HG03135 (cell line): ENCODE measurements around the gene NKAIN2.
"Not testable (repeated sequence)": the region's sequence is repeated elsewhere in the genome, so short reads cannot be mapped to it uniquely, and the experiment has no call there.

ENCODE experiments used
- ATAC-seq: cut with Tn5 transposase; IDR thresholded peaks from one replicate; pipeline ENCODE4 v1.9.1; 2021; ENCODE audit warnings: mild to moderate bottlenecking, moderate library complexity; ENCODE audit not compliant: unreplicated experiment

NKAIN2 gene

DNA sequence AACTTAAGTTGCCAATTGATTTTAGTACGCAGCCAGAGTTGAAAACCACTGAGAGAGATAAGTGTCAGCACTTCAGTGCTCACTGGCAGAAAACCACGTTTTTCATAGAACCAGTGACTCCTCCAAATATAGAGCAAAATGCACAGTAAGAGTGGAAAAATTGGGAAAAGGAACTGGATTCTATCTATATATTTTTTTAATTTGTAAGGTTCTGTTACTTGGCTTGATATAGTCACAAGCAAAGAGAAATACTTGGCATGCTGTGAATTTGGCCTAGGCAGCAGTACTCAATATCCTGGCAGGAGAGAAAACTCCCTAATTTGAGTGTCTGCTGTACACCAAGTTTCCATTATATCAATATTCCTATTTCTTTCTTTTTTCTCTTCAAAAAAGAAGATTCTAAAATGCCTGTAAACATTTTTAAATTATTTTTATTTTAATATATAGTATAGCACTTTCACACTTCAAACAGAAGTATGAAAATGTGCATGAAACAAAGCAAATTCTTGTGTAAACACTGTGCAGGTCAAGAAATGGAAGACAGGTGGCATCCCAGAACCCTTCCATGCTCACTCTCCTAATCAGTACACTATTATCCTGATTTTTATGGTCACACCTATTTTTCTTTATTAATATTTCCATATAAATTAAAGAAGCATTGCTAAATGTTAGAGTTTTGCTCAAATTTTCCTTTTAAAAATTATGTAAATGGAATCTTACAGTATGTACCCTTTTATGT is 596.8 kb downstream of the NKAIN2 start:
- no peak for ATAC-seq

DNA sequence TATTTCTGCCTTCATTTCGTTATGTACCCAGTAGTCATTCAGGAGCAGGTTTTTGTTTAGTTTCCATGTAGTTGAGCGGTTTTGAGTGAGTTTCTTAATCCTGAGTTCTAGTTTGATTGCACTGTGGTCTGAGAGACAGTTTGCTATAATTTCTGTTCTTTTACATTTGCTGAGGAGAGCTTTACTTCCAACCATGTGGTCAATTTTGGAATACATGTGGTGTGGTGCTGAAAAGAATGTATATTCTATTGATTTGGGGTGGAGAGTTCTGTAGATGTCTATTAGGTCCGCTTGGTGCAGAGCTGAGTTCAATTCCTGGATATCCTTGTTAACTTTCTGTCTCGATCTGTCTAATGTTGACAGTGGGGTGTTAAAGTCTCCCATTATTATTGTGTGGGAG is 606.8 kb downstream of the NKAIN2 start:
- not testable (repeated sequence) for ATAC-seq

DNA sequence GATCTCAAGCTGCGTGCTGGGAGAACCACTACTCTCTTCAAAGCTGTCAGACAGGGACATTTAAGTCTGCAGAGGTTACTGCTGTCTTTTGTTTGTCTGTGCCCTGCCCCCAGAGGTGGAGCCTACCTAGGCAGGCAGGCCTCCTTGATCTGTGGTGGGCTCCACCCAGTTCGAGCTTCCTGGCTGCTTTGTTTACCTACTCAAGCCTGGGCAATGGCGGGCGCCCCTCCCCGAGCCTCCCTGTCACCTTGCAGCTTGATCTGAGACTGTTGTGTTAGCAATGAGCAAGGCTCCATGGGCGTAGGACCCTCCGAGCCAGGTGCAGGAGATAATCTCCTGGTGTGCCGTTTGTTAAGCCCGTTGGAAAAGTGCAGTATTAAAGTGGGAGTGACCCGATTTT is 609.0 kb downstream of the NKAIN2 start:
- ATAC-seq, result not testable (repeated sequence)

DNA sequence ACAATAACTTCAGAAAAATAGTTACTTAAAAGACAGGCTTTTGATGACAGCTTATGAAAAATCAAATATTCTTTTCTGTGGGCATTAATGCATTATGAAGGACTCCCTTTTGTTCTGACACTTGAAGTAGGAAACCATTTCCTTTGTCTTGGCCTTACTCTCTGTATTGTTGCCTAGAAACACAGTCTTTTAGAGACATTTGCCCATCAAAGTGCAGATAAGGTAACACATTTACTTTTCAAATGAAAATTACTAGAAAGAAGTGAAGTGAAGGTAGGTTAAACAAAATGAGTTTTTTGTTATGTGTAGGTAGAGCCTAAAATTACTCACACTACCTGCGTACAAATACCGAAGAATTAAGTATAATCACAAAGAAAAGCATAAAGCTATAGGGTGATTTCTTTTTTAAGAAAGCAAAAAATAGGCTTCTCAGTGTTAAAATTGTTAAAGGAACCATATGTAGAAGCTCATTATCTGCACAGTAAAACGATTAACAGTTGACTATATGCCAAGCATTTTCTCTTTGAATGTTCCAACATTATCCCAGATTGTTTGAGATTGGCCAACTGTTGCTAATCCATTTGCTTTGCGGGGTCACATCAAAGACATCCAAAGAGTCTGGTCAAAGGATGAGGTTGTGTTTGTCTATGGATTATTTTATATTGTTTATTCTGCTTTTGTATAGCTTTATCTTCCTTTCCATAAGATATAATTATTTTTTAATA is 616.6 kb downstream of the NKAIN2 start:
- no peak for ATAC-seq

DNA sequence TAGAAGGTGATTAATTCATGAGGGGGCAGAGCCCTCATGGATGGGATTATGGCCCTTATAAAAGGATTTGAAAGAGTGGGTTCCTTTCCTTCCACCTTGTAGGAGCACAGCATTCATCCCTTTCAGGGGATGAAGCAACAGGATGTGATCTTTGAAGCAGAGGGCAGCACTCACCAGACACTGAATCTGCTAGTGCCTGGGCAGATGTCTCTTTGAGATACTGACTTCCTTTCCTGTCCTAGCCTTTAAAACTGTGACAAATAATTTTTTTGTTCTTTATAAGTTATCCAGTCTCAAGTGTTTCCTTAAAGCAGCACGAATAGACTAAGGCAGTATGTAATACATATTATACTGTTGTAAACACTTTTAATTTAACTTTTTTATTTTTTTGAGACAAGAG is 620.0 kb downstream of the NKAIN2 start:
- ATAC-seq, result no peak

DNA sequence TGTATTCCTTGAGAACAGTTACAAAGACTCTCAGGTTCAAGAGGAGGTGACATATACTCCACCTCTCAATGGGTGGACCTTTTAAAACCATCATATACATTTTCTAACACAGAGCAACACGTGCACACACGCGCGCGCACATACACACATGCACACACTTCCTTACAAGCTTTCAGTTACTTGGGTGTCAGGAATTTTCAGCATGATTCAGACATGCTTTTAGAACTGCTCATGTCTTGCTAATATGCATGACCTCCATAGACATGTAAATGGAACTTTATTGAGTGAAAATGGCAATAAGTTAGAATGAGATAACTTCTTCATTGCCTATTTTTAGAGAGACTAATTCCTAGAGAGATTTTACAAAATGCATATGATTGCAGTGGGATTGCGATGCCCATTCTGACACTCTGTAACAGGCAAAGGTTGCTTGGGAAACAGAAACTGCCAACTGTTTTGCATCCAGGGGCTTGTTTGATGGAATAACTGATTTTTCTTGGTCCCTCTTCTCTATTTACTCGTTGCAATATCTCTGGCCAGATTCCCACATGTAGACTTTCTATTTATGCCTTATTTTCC is 627.2 kb downstream of the NKAIN2 start:
- no peak for ATAC-seq

DNA sequence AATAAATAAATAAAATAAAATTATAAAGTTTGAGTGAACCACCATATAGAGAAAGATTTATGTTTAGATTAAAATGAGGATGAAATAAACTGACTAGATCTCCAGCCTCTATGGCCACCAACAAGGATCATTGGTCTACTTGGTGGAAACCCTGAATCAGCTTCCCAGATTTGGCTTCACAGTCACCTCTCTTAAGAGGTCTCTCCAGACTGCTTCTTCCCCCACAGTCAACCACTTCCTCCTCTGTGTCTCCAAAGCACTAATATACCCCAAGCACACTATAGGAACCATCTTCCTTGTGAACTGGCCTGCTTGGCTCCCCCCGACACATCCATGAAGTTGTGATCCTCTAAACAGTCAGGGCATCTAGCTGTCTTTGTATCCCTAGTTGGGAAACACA is 629.0 kb downstream of the NKAIN2 start:
- no peak for ATAC-seq

DNA sequence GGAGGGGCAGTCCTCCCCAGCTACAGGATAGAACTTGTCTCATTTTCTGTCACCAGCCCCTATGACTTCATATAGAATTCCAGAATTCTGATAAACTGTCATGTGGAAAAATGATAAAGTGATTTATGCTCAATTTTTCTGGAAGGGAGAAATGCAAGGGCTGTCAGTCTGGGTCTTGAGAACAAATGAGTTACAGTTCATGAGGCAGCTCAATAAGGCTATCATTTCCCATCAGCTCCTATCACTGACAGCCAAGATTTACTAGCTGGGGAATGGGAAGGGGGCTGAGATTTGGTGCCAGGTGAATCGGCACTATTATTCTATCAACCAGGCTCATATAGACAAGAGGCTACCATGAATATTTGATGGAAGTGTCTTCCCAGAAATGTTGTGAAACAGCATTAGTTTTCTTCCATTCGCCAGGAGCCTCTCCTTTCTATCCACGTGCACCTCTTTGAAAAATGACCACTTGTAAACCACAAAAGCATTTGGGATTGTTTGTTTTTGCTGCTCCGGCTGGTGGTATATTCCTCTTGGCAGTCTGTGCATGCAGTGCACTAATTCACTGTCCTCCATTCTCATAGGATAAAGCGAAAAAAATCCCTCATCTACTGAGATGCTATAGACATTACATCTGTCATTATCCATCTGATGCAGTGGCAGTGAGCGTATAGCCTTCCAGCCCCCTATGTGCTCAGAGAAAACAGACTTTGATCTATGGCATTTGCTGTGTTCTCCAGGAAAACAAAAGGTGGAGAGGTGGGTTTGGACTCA is 629.9 kb downstream of the NKAIN2 start:
- no peak for ATAC-seq

DNA sequence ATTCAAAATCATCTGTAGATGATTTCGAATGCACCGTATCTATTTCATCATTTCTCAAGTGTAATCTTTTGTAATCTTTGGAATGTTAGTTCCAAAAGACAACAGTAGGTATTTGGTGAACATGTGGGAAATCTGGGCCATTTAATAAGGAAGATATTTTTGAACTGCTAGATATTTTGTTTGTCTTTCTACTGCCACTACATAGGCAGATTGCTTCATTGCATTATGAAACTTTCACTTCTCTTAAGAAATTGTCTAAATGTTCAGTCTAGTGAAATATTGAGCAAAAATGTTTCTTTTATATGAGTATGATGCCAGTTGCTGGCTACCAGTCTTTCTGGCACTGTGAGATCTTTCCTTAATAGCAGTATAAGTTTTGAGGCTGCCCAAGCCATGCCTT is 630.8 kb downstream of the NKAIN2 start:
- no peak for ATAC-seq

DNA sequence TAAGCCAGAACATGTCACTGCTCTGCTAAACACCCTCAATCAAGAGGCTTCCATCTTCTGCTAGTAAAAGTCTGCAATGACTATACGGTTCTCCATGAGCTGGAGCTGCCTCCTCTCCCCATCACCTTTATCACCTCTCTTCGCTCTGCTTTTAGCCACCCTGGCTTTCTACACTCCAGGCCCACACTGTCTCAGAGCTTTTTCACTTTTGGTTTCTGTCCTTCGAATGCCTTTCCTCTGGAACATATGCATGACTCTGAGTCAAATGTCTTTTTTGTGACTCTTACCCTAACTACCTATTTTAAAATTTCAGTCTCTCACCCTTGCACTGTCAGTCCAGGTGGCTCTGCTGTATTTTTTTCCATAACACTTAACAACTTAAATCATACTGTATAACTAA is 633.1 kb downstream of the NKAIN2 start:
- no peak for ATAC-seq

DNA sequence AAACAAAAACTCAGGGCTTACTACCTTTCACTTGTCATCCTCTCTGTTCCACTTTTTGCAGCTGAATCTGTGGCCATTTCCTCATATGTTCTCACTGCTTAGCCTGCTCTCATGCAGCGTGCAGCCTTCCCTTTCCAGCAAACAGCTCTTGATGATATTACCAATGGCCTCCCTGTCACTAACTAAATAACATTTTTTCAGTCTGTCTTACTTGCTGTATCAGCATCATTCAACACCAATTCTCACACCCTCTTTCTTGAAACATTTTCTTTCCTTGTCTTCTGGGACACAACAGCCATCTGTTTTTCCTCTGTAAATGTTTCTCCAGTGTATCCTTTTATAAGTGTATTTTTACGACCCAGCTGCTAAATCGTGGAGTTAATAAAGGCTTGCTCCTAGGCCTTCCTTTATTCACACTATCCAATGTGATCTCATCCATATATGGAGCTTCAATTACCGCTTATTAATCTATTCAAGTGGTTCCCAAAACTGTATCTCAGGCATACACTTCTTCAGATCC is 634.9 kb downstream of the NKAIN2 start:
- ATAC-seq, result no peak

DNA sequence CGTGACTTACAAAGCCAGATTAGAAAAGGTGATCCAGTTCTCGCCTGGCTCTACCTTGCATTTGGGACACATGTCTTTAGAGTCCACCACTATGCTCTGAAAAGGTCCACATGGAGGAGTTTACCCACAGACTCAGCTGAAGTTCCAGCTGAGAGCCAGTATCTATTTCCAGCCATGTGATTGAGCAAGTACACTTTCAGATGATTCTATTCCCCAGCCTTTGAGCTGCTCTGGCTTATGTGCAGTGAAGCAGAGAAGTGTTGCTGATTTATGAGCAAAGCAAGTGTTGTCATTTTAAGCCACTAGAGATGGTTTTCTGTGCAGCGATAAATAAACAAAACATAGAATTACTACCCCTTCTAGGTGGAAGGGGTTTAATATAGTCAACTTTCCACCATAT is 637.8 kb downstream of the NKAIN2 start:
- ATAC-seq, result no peak

DNA sequence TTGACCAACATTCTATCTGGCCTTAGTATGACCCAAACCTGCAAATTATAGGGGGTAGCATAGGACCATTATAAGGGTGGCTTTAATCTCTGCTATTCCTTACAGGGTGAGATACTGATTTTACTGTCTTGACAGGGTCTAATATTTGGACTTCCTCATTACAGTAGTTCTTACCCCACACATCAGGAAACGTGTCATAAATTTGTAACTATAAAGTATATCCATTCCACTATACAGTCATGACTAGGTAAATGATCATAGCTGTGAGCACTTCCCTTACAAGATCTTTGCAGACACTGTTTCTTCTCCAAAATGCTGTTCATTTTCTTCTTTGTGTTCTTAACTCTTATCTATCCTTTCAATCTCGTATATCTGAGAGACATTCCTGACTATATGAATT is 639.9 kb downstream of the NKAIN2 start:
- no peak for ATAC-seq

DNA sequence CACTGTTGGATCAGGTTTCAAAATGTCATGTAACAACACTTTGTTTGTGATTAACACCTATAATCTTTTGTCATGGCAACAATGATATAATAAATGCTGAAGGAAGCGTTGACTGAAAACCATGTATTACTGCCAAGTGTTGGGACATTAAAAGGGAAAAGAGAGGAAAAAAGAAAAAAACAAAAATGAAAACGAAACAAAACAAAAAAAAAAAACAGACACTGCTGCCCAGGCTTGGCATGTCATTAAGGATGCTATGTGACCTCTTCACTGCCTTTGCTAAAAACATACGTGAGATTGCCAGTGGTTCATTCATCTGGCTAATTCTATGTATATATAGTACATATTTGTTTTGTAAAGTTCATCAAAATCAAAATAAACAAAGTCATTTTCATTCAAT is 641.9 kb downstream of the NKAIN2 start:
- no peak for ATAC-seq

DNA sequence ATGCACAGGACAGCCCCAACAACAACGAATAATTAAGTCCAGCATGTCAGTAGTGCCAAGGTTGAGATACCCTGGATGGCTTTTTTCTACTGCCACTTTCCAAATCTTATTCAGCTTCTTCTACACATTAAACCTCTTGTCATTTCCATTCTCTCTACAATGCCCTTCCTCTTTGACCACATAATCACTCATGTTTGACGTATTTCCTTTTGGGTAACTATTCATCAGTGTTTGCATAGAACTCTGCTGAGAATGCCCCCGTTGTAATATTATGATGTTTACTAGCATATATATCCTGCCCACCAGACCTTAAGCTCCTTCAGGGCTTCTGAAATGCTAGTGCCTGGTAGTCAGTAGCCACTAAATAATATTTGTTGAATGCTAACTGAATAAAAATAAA is 643.3 kb downstream of the NKAIN2 start:
- ATAC-seq, result no peak

DNA sequence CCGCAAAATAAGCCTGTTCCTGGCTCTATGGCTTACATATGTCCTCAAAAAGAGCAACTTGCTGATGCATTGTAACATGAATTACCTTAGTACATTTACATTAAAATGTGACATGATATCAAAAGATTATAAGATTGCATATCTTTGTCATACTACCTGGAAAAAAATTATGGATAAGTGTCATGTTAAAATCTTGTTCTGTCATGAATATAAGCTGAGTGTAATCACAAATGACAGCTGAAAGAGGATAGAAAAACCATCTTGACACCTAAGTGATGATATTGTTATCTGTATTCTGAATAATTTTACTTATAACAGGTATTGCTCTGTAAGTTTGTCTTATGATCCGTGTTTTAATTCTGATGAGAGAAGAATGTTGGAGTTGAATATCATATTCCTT is 655.6 kb downstream of the NKAIN2 start:
- no peak for ATAC-seq

DNA sequence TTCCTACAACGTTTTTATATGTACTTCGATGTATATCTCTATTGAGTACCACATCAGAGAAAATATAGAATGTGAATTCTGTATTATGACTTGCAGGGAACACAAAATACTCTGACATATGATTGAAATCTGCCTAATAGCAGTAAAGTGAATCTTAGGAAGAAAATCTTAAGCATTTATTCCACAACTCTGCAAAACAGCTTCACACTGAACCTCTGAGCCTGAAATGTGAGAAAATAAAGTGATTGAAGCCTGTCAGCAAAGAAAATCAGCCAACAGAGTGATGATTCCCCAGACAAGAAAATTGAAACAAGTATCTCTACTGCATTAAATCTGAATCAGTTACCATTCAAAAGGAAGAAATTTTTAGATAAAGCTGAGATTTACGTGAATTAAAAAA is 659.1 kb downstream of the NKAIN2 start:
- no peak for ATAC-seq

DNA sequence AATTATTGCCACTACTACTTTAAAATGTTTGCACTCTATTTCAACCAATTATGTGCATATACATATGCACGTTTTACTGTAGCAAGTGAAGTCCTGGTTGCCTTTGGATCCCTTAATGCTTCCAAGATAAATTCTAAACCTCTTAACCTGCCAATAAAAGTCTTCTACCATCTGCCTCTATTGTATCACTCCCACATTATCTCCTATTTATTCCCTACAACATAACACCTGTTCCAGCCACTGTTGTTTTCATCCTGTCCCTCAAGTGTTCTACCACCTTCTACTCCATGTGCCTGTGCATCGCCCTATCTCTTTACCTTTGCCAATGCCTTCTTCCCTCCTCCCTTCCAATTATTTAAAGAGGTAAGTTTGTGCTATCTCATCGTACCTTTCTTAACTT is 659.6 kb downstream of the NKAIN2 start:
- ATAC-seq, result no peak

DNA sequence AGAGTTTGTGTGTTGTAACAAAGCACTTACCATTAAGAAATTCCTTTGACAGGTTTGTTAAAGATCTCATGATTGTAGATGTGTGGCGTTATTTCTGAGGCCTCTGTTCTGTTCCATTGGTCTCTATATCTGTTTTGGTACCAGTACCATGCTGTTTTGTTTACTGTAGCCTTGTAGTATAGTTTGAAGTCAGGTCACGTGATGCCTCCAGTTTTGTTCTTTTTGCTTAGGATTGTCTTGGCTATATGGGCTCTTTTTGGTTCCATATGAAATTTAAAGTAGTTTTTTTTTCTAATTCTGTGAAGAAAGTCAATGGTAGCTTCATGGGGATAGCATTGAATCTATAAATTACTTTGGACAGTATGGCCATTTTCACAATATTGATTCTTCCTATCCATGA is 660.9 kb downstream of the NKAIN2 start:
- ATAC-seq, result not testable (repeated sequence)

DNA sequence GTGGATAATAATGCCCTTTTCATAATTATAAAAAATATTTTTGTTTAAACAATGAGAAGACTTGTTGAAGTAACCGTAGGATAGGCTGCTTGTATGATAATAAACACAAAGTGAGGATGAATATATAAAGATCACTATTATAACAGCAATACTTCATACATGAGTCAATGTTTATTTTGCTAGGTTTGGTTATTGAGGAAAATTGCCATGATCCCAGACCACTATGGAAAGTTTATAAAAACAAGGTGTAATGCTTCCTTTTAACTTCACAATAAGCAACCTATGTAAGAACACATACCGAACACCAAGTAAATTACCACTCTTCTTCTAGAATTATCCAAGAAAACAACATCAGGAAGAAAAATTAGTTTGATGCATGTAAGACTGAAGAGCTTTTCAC is 663.3 kb downstream of the NKAIN2 start:
- no peak for ATAC-seq

DNA sequence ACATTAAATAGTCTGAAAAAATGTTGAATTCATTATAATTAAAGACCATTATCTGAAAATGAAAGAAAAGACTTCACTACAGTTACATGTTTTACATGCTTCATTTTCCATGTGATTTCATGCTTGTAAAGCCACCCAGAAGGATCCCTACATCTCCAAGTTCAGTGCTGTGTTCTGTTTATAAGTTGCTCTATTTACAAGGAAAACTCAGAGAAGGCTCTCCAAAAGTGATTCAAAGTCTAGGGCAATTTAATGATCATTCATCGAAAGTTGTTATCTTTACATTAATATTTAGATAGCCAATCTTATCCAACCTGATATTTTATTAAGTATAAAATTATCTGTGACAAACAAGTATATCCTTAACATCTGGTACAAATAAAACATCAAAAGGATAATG is 663.7 kb downstream of the NKAIN2 start:
- no peak for ATAC-seq
